ENCODE data around the gene SERINC5. TPM values are rescaled to one million over a fixed set of nuclear protein-coding genes. Genes with fewer than 3 reads are reported as not detected.
"Not testable (repeated sequence)": the region's sequence is repeated elsewhere in the genome, so short reads cannot be mapped to it uniquely, and the experiment has no call there.

Gene SERINC5
- total and polyA plus RNA-seq, 4 donors, result 6.2 to 84.5 (median 23.9) TPM

DNA sequence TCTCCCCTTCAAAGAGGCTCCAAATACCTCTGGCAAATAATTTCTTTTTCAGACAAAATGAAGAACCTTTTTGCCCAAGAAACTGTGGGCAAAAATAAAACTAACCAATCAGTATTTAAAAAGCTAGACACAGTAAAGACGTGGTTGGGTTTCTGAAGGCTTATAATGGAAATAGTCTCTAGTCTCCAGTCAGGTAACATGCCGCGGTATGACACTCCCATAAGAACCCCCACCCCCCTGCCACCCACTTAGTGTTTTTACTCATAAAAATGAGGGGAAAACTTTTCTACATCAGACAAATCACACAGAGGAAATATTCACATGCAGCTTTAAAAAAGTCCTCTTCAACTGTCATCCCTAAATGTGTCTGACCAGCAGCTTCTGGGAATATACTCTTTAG is 115.4 kb downstream of the SERINC5 start:
- H3K27ac ChIP-seq (ENCODE audit: low read depth in 1 of 2, low read length in 1 of 2), result peak overlapping the region in 1 of 2 donors; percentile 65
- WGBS, 2 donors, result 77 to 90% methylated on average over 3 of the region's 3 CpGs
- peaks cover 3 to 26% (median 11%) of the 10 kb centered on the region in 4 donors for H3K36me3 ChIP-seq (ENCODE audit: control insufficient read depth in 4 of 4, insufficient read depth in 4 of 4, low read length in 4 of 4)
- H3K4me3 ChIP-seq, result no peak overlapping the region
- H3K9me3 ChIP-seq (ENCODE audit: control insufficient read depth in 4 of 4, insufficient read depth in 3 of 4, low read length in 3 of 4), result no peaks in the 10 kb centered on the region
- ATAC-seq (ENCODE audit: insufficient read depth, low FRiP score) (no peak), DNase-seq (no peak)
- H3K27me3 ChIP-seq (ENCODE audit: control insufficient read depth in 3 of 3, insufficient read depth in 3 of 3, low read length in 2 of 3), result no peaks in the 10 kb centered on the region
- TF ChIP-seq, protein P1, sequence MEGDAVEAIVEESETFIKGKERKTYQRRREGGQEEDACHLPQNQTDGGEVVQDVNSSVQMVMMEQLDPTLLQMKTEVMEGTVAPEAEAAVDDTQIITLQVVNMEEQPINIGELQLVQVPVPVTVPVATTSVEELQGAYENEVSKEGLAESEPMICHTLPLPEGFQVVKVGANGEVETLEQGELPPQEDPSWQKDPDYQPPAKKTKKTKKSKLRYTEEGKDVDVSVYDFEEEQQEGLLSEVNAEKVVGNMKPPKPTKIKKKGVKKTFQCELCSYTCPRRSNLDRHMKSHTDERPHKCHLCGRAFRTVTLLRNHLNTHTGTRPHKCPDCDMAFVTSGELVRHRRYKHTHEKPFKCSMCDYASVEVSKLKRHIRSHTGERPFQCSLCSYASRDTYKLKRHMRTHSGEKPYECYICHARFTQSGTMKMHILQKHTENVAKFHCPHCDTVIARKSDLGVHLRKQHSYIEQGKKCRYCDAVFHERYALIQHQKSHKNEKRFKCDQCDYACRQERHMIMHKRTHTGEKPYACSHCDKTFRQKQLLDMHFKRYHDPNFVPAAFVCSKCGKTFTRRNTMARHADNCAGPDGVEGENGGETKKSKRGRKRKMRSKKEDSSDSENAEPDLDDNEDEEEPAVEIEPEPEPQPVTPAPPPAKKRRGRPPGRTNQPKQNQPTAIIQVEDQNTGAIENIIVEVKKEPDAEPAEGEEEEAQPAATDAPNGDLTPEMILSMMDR (IDR thresholded peaks at IDR 0.05; ENCODE audit: control extremely low read depth, extremely low read depth), result no peak
- peaks cover 9 to 26% (median 17%) of the 10 kb centered on the region in 5 donors for H3K4me1 ChIP-seq (ENCODE audit: control insufficient read depth in 5 of 5, insufficient read depth in 5 of 5, low read length in 5 of 5)
- no peak overlapping the region for H3K9ac ChIP-seq (ENCODE audit: insufficient read depth in 1 of 2, low read length in 2 of 2)

DNA sequence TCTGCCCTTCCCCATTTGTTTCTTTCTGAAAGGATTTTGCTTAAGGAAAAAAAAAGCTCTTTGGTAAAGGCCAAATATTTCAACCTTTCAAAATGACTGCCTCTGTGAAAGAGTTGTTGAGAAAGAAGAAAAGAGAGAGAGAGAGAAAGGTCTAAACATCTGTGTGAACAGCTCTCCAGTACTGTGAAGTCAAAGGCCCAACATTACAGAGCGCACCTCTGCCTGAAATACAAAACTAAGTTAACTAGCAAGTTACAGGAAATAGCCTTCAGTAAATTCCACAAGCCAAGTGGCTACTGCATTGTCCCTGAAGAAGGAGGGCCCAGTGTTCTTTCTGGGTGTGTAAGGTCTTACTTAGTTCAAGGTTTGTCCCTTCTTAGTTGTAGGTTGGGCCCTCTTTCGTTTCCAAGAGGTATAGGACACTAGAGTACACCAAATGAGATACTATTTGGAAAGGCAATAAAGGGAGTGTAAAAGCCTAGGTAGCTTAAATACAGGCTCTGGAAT is 116.3 kb downstream of the SERINC5 start:
- Histone ChIP-seq H3K4me1 (ENCODE audit: control insufficient read depth in 5 of 5, insufficient read depth in 5 of 5, low read length in 5 of 5) (peaks cover 9 to 26% (median 17%) of the 10 kb centered on the region in 5 donors), H3K36me3 (ENCODE audit: control insufficient read depth in 4 of 4, insufficient read depth in 4 of 4, low read length in 4 of 4) (peaks cover 2 to 23% (median 9%) of the 10 kb centered on the region in 4 donors), H3K9me3 (ENCODE audit: control insufficient read depth in 4 of 4, insufficient read depth in 3 of 4, low read length in 3 of 4) (no peaks in the 10 kb centered on the region), H3K27ac (ENCODE audit: low read depth in 1 of 2, low read length in 1 of 2) (no peak overlapping the region), H3K4me3 (no peak overlapping the region), H3K9ac (ENCODE audit: insufficient read depth in 1 of 2, low read length in 2 of 2) (no peak overlapping the region), H3K27me3 (ENCODE audit: control insufficient read depth in 3 of 3, insufficient read depth in 3 of 3, low read length in 2 of 3) (no peaks in the 10 kb centered on the region)
- DNase-seq (no peak), ATAC-seq (ENCODE audit: insufficient read depth, low FRiP score) (no peak)
- TF ChIP-seq, protein P1 (IDR thresholded peaks at IDR 0.05; ENCODE audit: control extremely low read depth, extremely low read depth), result no peak
- WGBS, 2 donors, result 78 to 81% methylated on average over 2 of the region's 2 CpGs

DNA sequence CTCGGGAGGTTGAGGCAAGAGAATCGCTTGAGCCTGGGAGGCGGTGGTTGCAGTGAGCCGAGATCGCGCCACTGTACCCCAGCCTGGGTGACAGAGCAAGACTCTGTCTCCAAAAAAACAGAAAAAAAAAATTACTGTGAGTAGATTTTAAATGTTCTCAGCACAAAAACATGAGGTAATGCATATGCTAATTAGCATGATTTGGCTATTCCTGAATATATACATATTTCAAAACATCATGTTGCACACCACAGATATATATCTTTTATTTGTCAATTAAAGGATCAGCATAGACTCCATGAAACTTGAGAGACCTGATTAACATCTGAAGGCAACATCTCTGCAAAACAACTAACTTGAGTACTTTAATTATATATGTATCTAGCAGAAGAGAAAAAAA is 117.4 kb downstream of the SERINC5 start:
- no peak overlapping the region for H3K4me3 ChIP-seq
- 98% methylated on average over 6 of the region's 6 CpGs for WGBS, 2 donors
- TF ChIP-seq, protein P1 (IDR thresholded peaks at IDR 0.05; ENCODE audit: control extremely low read depth, extremely low read depth), result no peak
- peaks cover 0 to 15% (median 5%) of the 10 kb centered on the region in 4 donors for H3K36me3 ChIP-seq (ENCODE audit: control insufficient read depth in 4 of 4, insufficient read depth in 4 of 4, low read length in 4 of 4)
- H3K9ac ChIP-seq (ENCODE audit: insufficient read depth in 1 of 2, low read length in 2 of 2), result no peak overlapping the region
- H3K9me3 ChIP-seq (ENCODE audit: control insufficient read depth in 4 of 4, insufficient read depth in 3 of 4, low read length in 3 of 4), result no peaks in the 10 kb centered on the region
- H3K27ac ChIP-seq (ENCODE audit: low read depth in 1 of 2, low read length in 1 of 2), result no peak overlapping the region
- H3K4me1 ChIP-seq (ENCODE audit: control insufficient read depth in 5 of 5, insufficient read depth in 5 of 5, low read length in 5 of 5), result peaks cover 9 to 26% (median 17%) of the 10 kb centered on the region in 5 donors
- no peak for ATAC-seq (ENCODE audit: insufficient read depth, low FRiP score)
- H3K27me3 ChIP-seq (ENCODE audit: control insufficient read depth in 3 of 3, insufficient read depth in 3 of 3, low read length in 2 of 3), result no peaks in the 10 kb centered on the region
- DNase-seq, result no peak

DNA sequence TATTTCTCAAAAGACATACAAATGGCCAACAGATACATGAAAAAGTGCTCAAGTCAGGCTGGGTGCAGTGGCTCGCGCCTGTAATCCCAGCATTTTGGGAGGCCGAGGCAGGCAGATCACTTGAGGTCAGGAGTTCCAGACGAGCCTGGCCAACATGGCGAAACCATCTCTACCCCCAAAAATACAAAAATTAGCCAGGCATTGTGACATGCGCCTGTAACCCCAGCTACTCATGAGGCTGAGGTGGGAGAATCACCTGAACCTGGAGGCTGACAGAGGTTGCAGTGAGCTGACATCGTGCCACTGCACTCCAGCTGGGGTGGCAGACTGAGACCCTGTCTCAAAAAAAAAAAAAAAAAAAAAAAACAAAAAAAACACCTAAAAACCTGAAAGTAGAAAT is 119.0 kb downstream of the SERINC5 start:
- H3K36me3 ChIP-seq (ENCODE audit: control insufficient read depth in 4 of 4, insufficient read depth in 4 of 4, low read length in 4 of 4); DNase-seq; H3K27ac ChIP-seq (ENCODE audit: low read depth in 1 of 2, low read length in 1 of 2); ATAC-seq (ENCODE audit: insufficient read depth, low FRiP score); H3K27me3 ChIP-seq (ENCODE audit: control insufficient read depth in 3 of 3, insufficient read depth in 3 of 3, low read length in 2 of 3); H3K9ac ChIP-seq (ENCODE audit: insufficient read depth in 1 of 2, low read length in 2 of 2); H3K4me3 ChIP-seq; H3K9me3 ChIP-seq (ENCODE audit: control insufficient read depth in 4 of 4, insufficient read depth in 3 of 4, low read length in 3 of 4): not testable (repeated sequence)
- peaks cover 7 to 17% (median 12%) of the 10 kb centered on the region in 5 donors for H3K4me1 ChIP-seq (ENCODE audit: control insufficient read depth in 5 of 5, insufficient read depth in 5 of 5, low read length in 5 of 5)
- 81 to 83% methylated on average over 7 of the region's 7 CpGs for WGBS, 2 donors

Measured in lung (tissue), 12 donors.